GM19240 (cell line): ENCODE measurements around the gene PSTPIP1.

Experiments
- DNase-seq: peaks from one replicate; pipeline ENCODE4 v3.0.0; 2011; ENCODE audit warnings: low spot score; ENCODE audit not compliant: insufficient read length

PSTPIP1 gene

DNA sequence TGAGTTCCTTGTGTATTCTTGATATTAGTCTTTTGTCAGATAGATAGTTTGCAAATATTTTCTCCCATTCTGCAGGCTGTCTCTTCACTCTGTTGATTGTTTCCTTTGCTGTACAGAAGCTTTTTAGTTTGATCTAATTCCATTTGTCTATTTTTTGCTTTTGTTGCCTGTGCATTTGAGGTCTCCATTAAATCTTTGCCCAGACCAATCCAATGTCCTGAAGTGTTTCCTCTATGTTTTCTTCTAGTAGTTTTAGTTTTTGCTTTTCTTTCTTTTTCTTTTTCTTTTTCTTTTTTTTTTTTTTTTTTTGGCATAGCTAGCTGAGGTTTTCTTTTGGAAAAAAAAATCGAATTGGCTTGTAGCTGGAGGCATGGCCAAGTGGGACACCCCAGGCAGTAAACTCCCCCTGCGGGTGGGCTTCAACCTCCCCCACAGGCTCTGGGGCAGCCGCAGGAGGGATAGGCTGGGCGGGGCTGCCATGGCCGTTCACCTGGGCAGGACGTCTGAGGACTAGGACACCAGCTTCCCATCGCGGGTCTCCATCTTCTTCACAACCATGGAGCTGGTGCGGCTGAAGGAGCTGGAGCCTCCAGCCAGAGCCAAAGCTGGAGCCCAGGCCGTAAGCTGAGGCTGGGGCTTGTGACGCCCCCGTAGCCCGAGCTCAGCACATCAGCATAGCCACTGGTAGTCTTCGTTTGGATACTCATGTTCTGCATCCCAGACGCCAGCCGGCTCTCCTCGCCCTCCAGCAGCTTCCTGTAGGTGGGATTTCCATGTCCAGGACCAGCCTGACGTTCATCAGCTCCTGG is 16.2 kb upstream of the PSTPIP1 start:
- no peak for DNase-seq

DNA sequence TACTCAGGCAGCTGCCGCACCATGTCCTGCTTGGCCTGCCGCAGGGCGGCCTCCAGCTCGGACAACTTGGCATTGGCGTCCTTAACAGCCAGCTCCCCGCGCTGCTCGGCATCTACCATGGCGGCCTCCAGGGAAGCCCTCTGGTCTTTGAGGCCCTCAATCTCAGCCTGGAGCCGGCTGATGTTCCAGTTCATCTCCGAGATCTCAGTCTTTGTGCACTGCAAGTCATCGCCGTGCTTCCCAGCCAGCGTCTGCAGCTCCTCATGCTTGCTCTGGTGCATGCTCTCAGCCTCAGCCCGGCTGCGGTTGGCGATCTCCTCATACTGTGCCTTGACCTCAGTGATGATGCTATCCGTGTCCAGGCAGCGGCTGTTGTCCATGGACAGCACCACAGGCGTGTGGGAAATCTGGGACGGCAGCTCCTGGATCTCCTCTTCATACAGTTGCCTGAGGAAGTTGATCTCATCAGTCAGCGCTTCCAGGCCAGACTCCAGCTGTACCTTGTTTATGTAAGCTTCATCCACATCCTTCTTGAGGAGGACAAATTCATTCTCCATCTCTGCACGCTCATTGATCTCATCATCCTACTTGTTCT is 15.5 kb upstream of the PSTPIP1 start:
- DNase-seq = no peak

DNA sequence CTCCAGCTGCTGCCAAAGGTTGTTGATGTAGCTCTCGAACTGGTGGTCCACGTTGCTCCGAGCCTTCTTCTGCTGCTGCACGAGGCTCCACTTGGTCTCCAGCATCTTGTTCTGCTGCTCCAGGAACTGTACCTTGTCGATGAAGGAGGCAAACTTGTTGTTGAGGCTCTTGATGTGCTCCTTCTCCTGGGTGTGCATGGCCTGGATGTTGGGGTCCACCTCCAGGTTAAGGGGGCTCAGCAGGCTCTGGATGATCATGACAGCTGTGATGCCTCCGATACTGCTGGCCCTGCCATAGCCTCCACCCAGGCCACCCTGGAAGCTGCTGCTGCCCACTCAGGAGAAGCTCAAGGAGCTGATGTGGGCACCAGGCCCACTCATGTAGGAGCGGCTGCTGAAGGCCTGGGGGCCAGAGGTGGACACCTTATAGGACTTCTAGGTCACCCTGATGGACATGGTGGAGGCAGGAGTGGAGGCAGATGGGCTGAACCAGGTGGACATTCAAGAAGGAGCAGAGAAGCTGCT is 14.9 kb upstream of the PSTPIP1 start:
- no peak for DNase-seq

DNA sequence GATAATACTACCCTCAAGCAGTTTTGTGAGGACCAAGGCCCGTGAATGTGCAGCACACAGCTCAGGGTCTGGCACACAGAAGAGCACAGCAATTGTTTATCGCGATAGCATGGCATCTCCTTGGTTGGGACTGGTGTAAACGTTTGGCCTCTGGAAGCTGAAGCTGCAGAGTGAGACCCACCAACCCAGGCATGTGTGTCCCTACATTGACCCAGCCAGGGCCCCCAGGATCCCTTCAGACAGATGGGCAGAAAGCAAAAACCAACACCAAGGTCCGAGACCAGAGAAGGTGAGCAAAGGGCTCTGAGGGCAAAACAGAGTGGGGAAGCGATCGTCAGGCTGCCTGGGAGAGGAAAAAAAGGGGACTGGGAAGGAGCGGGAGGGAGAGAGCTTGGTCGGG is 12.6 kb upstream of the PSTPIP1 start:
- DNase-seq = no peak

DNA sequence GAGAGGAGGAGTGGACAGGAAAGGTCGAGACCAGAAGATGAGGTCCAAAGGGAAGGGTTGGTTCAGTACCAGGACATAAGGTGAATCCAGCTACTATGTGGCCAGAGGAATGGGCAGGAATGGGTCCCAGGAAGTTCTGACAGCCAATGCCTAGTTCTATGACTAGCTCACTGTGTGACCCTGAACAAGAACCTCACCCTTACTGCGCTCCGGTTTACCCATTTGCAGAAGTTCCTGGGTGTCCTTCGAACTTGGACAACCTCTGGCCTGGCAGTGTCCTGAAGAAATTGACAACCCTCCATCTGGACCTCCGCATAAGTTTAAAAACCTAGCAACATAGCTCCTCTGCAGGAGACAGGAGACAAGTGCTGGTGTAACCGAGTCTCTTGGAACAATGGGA is 12.2 kb upstream of the PSTPIP1 start:
- no peak for DNase-seq

DNA sequence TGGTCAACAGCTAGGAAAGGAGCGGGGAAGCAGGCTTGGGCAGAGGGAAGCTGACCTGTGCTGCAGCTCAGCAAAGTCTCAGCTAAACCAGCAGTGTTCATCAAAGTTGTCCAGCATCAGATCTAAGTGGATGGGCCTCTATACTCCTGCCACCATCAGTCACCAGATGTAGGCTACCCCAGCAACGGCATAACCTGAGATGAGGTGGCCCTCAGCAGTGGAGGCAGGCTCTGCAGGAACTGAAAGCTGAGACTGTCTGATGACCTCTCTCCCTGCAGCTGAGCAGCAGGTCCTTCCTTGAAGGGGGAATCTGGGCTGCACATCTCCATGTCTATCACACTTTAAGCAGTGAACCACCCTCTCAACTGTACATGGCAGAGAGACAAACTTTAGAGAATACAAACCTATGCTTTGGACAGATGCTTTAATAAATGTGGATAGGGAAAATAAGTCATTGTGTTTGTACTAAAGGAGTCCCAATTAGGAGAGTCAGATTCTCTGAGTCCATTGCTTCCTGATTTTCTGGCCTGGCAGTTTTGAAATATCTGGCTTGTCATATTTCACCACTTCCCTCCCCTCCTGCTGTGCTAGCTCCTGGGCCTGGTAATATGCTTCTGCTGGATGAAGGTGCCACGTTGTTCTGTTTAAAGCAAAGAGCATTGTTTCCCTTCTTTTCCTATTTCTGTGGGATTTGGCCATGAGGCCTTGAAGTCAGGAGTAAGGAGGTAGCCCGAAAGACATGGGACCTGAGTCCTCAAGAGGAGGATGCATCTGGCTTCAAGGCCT is 11.1 kb upstream of the PSTPIP1 start:
- DNase-seq = no peak

DNA sequence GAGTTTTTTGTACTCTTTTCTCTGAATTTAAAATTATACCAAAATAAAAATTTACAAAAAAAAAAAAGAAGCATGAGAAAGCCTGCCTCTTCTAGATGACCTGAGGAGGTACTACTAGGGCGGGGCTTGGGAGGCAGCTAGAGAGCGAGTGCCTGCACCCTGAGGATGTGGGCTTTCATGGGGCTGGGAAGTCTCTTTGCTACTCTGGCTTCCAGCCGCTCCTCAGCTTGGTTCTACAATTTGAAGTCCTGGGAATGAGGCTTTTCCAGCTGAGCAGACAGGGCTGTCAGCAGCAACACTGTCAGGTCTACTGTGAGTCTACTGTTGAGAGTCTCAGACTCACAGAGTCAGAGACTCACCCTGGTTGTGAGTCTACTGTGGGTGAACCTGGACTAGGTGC is 8.2 kb upstream of the PSTPIP1 start:
- no peak for DNase-seq

DNA sequence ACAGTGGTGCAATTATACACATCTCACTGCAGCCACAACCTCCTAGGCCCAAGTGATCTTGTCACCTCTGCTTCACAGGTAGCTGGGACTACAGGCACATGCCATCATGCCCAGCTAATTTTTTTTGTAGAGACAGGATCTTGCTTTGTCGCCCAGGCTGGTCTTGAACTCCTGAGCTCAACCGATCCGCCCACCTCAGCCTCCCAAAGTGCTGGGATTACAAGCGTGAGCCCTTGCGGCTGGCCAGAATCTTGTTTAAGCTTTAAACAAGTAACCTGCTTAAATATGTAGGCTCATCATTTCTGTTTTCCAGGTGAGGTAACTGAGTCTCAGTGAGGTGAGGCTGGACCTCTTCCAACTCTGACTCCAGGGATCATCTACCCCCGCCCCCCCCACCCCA is 7.7 kb upstream of the PSTPIP1 start:
- no peak for DNase-seq

DNA sequence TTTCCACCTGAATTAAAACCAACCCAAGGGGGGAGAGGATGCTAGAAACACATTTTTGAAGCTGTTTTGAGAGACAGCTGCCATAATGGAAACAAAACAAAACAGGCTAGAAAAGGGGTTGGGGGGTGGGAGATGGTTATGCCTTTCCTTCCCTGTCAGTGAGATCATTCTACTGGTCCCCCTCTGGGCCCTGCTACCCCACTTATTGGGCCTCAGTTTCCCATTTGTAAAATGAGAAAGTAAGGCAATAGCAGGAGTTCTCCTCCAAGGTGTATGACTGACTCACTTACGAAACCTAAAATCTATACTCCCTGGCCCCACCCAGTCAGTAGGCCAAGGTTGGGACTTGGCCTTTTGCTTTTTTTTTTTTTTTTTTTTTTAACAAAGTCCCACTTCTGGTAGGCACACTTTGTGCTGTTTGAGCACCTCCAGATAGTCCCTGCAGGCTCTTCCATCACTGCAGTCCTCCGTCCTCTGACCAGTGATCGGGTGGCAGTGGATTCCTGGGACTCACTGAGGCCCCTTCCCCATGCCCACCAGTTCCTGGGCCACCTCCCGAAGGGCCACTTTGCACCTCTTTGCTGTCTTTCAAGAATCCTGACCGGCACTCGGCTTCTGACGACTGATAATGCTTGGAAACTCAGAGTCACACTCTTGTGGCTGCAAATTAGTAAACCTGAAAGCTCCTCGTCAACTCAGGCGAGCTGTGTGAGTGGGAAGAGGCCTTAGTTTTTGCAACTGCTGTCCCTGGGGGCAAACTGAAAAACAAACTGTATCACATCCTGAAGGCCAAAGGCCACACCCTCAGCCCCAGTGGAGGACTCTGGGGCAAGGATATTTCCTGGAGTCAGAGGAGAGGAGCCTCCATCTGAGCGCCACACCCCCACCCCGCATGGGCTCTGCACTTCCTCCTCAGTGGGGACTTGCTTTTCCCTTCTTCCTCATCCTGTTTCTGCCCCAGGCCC is 6.7 kb upstream of the PSTPIP1 start:
- DNase-seq = peak; percentile 68

DNA sequence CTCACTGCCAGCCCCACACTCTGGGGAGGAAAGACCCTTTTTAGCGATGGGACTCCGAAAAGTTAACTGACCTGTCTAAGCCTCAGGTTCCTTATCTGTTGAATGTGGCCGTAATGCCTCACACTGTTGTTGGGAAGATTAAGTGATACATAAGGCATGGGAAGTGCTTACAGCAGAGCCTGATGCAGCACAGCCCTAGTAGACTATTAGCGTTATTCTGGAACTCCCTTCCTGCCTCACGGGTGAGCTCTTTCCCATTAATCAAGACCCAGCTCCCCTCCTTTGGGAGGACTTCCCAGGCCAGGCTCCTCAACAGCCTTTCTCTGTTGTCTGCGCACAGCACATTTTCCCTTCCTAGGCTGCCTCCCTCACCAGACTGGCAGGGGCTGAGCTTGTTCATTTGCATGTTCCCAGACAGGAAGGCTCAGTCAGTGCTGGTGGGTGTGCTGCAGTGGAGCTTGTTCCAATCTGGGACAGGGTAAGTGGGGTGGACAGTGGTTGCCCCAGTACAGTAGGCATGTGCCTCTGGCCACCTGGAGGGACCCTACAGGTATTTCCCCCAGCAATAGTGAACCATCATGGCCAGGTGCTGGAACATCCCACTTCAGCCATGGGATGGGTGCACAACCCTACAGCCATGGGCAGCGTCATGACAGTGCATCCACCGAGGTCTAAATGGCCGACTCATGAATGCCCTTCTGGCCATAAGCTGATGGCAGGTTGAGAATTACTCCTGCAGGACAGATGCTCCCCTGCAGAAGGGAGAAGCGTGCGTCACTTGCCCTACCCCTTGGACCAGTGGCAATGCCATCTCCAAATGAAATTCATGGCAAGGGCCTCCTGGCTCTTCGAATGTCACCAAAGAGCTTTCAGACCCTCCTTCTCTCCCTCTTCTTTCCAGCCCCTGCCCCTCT is 5.8 kb upstream of the PSTPIP1 start:
- no peak for DNase-seq

DNA sequence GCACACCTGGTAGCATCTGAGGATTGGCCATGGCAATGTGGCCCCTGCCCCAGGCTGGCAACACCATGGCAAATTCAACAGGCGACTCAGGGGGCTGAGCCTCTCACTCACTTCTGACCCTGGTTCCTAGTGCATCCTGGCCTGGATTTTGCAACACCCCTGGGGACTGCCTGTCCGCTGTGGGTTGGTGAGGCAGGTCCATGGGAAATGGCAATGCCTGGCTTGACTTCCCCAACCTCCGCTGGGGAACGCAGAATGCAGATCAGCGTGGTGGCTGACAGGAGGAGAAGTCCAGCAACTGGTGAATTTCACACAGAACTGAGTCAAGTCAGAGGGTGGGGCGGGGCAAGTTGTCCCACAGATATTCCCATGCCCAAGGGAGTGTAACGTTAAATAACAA is 3.9 kb upstream of the PSTPIP1 start:
- no peak for DNase-seq

DNA sequence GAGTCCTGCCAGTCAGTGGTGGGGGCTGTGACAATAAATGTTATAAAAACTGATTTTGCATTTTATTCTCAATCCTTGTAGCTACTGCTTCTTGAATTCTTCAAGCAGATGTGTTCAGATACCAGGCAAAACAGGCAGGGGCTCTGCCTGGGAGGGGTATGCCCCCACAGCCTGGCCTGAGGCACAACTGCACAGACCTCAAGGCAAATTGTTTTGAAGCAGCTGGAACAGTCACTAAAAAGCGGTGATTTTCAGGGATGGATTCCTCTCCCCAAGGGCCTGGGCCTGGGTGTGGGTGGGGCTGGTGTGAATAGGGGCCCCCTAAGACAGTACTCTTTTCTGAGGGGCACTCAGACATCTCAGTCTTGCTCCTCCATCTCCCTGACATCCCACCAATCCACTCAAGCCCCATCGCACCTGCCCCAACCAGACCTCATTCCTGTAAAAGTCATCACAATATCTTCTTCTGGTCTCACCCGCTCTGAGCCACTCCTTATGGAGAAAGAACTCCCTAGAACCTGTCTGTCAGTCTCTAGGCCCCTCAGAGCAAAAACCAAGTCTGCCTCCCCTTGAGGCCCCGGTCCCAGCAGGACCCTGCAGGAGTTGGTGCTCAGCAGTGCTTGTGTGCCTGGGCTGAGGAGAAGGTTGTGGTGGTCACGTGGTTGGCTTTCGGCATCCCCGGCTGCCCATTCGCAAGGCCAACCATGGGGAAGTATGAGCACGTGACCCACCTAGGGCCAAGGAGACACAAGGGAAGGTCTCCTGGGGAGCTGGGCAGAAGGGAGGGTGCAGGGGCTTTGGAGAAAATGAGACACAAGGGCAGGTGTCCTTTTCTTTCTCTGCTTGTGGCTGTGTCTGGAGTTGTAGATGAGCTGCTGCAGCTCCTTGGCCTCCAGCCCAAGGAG is 2.9 kb upstream of the PSTPIP1 start:
- DNase-seq = no peak

DNA sequence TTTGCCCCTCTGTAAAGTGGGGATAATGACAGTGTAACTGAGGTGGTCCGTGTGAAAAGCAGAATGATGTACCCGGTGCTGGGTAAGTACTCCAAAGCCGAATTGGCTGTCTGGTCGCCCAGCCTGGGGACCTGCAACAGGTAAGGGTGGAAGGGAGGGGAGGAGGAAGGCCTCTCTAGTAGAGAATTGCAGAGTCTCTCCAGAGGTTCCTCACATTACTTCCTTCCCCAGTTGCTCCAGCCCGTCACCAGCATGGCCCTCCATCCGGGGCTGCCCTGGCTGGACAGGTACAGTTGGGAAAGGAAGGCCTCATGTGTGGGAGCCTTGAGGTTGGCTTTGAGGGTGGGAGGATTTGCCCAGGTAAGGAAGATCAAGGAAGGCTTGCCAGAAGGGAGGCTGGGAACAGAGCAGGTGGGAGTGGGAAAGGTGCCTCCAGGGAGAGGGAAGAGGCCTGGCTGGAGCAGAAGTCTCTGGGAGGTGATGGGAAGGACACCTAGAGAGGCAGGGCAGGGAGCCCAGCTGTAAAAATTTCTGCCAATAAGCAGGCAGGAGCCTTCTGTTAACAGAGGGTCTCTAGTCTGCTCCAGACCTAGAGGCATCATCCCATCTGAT is 1.7 kb upstream of the PSTPIP1 start:
- no peak for DNase-seq

DNA sequence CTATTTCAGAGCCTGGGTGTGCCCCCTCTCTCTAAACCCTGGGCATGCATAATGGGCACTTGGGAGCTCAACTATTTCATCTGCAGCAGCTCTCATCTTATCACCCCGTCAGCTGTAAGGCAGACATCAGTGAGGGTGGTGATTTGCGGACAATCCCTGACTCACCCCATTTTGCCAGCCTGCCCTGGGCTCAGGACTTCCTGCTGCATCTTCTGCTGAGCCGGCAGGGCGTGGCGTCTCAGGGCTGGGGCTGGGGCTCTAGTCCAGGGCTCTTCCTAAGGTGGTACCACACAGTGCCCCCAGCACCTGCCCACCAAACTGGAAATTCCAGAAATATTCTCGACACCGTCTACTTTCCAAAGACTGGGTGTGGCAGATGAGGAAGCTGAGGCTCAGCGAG is 925 bp upstream of the PSTPIP1 start:
- no peak for DNase-seq

DNA sequence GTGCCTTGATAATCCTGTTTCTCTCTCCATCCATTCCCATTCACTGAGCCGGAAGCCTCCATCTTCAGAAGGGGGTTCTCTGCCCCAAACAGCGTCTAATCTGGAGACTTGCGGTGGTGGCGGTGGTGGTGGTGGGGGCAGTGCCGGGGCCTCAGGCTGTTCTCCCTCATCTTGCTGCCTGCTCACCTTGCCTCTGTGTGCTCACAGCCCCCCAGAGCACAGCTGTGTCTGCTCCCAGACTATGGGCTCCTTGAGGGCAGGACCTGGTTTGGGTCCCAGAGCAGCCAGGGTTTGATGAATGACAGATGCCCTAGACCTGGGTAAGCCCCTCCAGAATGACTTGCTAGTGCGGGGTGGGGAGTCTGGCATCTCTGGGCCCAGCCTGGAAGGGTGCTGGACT is 430 bp upstream of the PSTPIP1 start:
- DNase-seq = no peak

DNA sequence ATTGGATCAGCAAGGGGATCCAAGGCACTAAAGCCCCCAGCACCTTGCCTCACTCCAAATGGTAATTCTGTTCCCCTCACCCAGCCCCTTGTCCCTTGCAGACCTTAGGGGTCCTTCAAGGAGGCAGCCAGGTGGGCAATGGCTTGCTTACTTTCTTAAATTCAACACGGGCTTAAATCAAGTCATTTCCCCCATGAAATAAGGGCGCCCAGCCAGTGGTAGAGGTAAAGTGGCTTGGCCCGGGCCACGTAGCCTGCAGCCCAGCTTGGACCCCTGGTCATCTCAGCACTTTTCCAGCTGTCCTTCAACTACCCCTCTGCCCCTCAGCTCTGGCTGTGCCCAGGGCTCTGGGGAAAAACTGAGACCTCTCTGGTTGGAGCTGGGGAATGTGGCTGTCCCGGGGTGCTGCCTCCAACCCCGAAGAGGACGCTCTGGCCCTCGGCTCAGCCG is 1.2 kb downstream of the PSTPIP1 start:
- DNase-seq = no peak

DNA sequence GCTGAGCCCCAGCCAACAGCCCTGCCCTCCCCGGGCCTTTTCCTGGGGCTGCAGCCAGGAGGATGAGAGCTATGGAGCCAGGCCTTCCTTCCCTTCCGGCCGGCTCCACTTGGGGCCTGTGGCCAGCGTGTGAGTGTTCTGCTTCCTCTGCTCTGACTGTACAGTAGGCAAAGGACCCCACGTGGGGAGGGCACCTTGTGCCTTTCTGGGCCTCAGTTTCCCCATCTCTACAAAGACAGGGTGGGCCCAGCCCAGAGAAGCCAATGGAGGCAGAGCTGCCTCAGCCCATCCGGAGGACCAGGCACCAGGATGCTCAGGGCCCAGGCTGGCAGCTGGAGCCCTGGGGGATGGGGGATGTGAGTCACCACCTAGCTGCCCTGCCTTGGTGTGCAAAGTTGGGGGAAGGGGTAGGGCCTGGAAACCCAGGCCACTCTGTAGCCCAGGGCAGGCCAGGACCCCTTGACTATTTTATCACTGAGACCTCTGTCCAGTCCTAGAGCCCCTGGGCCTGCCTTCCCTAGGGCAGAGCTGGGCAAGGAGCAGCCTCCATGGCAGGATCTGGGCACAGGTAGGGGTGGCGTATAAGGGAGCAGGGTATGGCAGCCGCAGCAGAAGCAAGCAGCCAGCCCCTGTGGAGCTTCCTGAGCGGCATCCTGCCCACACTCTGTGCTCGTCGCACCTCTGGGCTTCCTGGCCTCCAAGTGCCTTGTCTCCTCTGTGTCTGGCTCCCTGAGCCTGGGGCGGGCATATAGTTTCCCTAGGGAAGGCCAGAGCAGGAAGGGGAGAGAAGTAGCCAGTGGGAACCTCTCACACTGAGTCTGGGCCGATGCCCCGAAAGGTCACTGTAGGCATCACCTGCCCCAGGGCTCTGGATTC is 1.8 kb downstream of the PSTPIP1 start:
- no peak for DNase-seq
